CD1c-positive myeloid dendritic cell (primary cell): Measurements from ENCODE around the gene GPBAR1.
"Not testable (repeated sequence)": the region's sequence is repeated elsewhere in the genome, so short reads cannot be mapped to it uniquely, and the experiment has no call there.

Experiments used
- DNase-seq: peaks from one replicate; pipeline ENCODE4 v3.0.0-alpha.2; 2016; ENCODE audit errors: extremely low spot score

The GPBAR1 gene

GRCh38 chr2:218310853-218311540 lies 50.2 kb downstream of the GPBAR1 start:
- DNase-seq: no peak

- DNase-seq: not testable (repeated sequence)
Measured at GRCh38 chr2:218311541-218312266, 50.9 kb downstream of the GPBAR1 start.

- no peak for DNase-seq
Measured at GRCh38 chr2:218312267-218312756, 51.5 kb downstream of the GPBAR1 start.

- no peak for DNase-seq
Measured at GRCh38 chr2:218313356-218313755, 52.5 kb downstream of the GPBAR1 start.
